ENCODE measurements around the gene HPGDS.

Gene HPGDS

GRCh38 chr4:94285666-94286065 lies 57.0 kb downstream of the HPGDS start:
- Histone ChIP-seq H3K9ac (ENCODE audit: low read depth, low read length) (no peak overlapping the region), H3K36me3 (ENCODE audit: insufficient read depth, low read length) (peaks cover 96% of the 10 kb centered on the region), H3K4me1 (ENCODE audit: insufficient read depth, low read length) (no peaks in the 10 kb centered on the region), H3K9me3 (ENCODE audit: insufficient read depth, low read depth, low read length) (0 out of 2 replicates have a peak, but pooled peaks cover 2% of the 10 kb centered on the region), H3K27ac (ENCODE audit: low read depth, low read length) (no peak overlapping the region), H3K4me3 (ENCODE audit: low read length) (no peak overlapping the region), H3K27me3 (ENCODE audit: insufficient read depth, low read length) (no peaks in the 10 kb centered on the region)
- WGBS, result 96% methylated on average over 4 of the region's 4 CpGs

- no CpG with 5 or more reads among the region's 1 CpG for WGBS
- H3K9me3 ChIP-seq (ENCODE audit: insufficient read depth, low read depth, low read length), result 0 out of 2 replicates have a peak, but pooled peaks cover 2% of the 10 kb centered on the region
- peaks cover 96% of the 10 kb centered on the region for H3K36me3 ChIP-seq (ENCODE audit: insufficient read depth, low read length)
- H3K4me3 ChIP-seq (ENCODE audit: low read length), result no peak overlapping the region
- no peaks in the 10 kb centered on the region for H3K4me1 ChIP-seq (ENCODE audit: insufficient read depth, low read length)
- no peak overlapping the region for H3K9ac ChIP-seq (ENCODE audit: low read depth, low read length)
- no peak overlapping the region for H3K27ac ChIP-seq (ENCODE audit: low read depth, low read length)
- H3K27me3 ChIP-seq (ENCODE audit: insufficient read depth, low read length), result no peaks in the 10 kb centered on the region
These were observed 57.7 kb downstream of the HPGDS start for GRCh38 chr4:94284889-94285288.

GRCh38 chr4:94278781-94279180 lies 63.9 kb downstream of the HPGDS start:
- no peak overlapping the region for H3K4me3 ChIP-seq (ENCODE audit: low read length)

GRCh38 chr4:94277534-94277933 lies 65.1 kb downstream of the HPGDS start:
- Histone ChIP-seq H3K4me1 (ENCODE audit: insufficient read depth, low read length) (no peaks in the 10 kb centered on the region), H3K36me3 (ENCODE audit: insufficient read depth, low read length) (peaks cover 97% of the 10 kb centered on the region), H3K4me3 (ENCODE audit: low read length) (no peak overlapping the region), H3K9me3 (ENCODE audit: insufficient read depth, low read depth, low read length) (no peaks in the 10 kb centered on the region), H3K27me3 (ENCODE audit: insufficient read depth, low read length) (no peaks in the 10 kb centered on the region), H3K27ac (ENCODE audit: low read depth, low read length) (no peak overlapping the region), H3K9ac (ENCODE audit: low read depth, low read length) (no peak overlapping the region)
- 93% methylated on average over 3 of the region's 3 CpGs for WGBS

More at GRCh38 chr4:94278781-94279180, 63.9 kb downstream of the HPGDS start:
- no peaks in the 10 kb centered on the region for H3K27me3 ChIP-seq (ENCODE audit: insufficient read depth, low read length)
- WGBS, result 78% methylated on average over 1 of the region's 2 CpGs
- peaks cover 96% of the 10 kb centered on the region for H3K36me3 ChIP-seq (ENCODE audit: insufficient read depth, low read length)
- 0 out of 2 replicates have a peak, but pooled peaks cover 2% of the 10 kb centered on the region for H3K9me3 ChIP-seq (ENCODE audit: insufficient read depth, low read depth, low read length)
- no peak overlapping the region; the same call in 1 of the 2 replicates for H3K27ac ChIP-seq (ENCODE audit: low read depth, low read length)
- H3K9ac ChIP-seq (ENCODE audit: low read depth, low read length), result no peak overlapping the region
- H3K4me1 ChIP-seq (ENCODE audit: insufficient read depth, low read length), result no peaks in the 10 kb centered on the region

- H3K27me3 ChIP-seq (ENCODE audit: insufficient read depth, low read length), result no peaks in the 10 kb centered on the region
- H3K9me3 ChIP-seq (ENCODE audit: insufficient read depth, low read depth, low read length), result no peaks in the 10 kb centered on the region
- H3K36me3 ChIP-seq (ENCODE audit: insufficient read depth, low read length), result peaks cover 99% of the 10 kb centered on the region
- H3K4me3 ChIP-seq (ENCODE audit: low read length), result no peak overlapping the region
- 95% methylated on average over 6 of the region's 7 CpGs for WGBS
- H3K4me1 ChIP-seq (ENCODE audit: insufficient read depth, low read length), result no peaks in the 10 kb centered on the region
- no peak overlapping the region for H3K27ac ChIP-seq (ENCODE audit: low read depth, low read length)
- no peak overlapping the region for H3K9ac ChIP-seq (ENCODE audit: low read depth, low read length)
These were observed 66.4 kb downstream of the HPGDS start for GRCh38 chr4:94276204-94276603.

- no peak overlapping the region for H3K27ac ChIP-seq (ENCODE audit: low read depth, low read length)
- no peak overlapping the region for H3K9ac ChIP-seq (ENCODE audit: low read depth, low read length)
- H3K36me3 ChIP-seq (ENCODE audit: insufficient read depth, low read length), result peaks cover 99% of the 10 kb centered on the region
- WGBS, result 96% methylated on average over 2 of the region's 3 CpGs
- H3K9me3 ChIP-seq (ENCODE audit: insufficient read depth, low read depth, low read length), result no peaks in the 10 kb centered on the region
- H3K4me3 ChIP-seq (ENCODE audit: low read length), result no peak overlapping the region
- H3K4me1 ChIP-seq (ENCODE audit: insufficient read depth, low read length), result no peaks in the 10 kb centered on the region
- H3K27me3 ChIP-seq (ENCODE audit: insufficient read depth, low read length), result no peaks in the 10 kb centered on the region
These were observed 67.7 kb downstream of the HPGDS start for GRCh38 chr4:94274912-94275311.

GRCh38 chr4:94271248-94271647 lies 71.4 kb downstream of the HPGDS start:
- Histone ChIP-seq H3K9me3 (ENCODE audit: insufficient read depth, low read depth, low read length) (no peaks in the 10 kb centered on the region), H3K4me3 (ENCODE audit: low read length) (no peak overlapping the region), H3K27ac (ENCODE audit: low read depth, low read length) (no peak overlapping the region), H3K27me3 (ENCODE audit: insufficient read depth, low read length) (no peaks in the 10 kb centered on the region), H3K9ac (ENCODE audit: low read depth, low read length) (no peak overlapping the region), H3K4me1 (ENCODE audit: insufficient read depth, low read length) (no peaks in the 10 kb centered on the region), H3K36me3 (ENCODE audit: insufficient read depth, low read length) (peaks cover 98% of the 10 kb centered on the region)
- WGBS, result 84% methylated on average over 2 of the region's 2 CpGs

GRCh38 chr4:94267037-94267436 lies 75.6 kb downstream of the HPGDS start:
- H3K27ac ChIP-seq (ENCODE audit: low read depth, low read length), result no peak overlapping the region
- 96% methylated on average over 4 of the region's 4 CpGs for WGBS
- H3K4me3 ChIP-seq (ENCODE audit: low read length), result no peak overlapping the region
- no peaks in the 10 kb centered on the region for H3K27me3 ChIP-seq (ENCODE audit: insufficient read depth, low read length)
- no peaks in the 10 kb centered on the region for H3K4me1 ChIP-seq (ENCODE audit: insufficient read depth, low read length)
- peaks cover 99% of the 10 kb centered on the region for H3K36me3 ChIP-seq (ENCODE audit: insufficient read depth, low read length)
- no peak overlapping the region for H3K9ac ChIP-seq (ENCODE audit: low read depth, low read length)
- no peaks in the 10 kb centered on the region for H3K9me3 ChIP-seq (ENCODE audit: insufficient read depth, low read depth, low read length)

GRCh38 chr4:94262163-94263016 lies 80.2 kb downstream of the HPGDS start:
- 94% methylated on average over 5 of the region's 5 CpGs for WGBS
- peaks cover 94% of the 10 kb centered on the region for H3K36me3 ChIP-seq (ENCODE audit: insufficient read depth, low read length)
- no peak overlapping the region for H3K27ac ChIP-seq (ENCODE audit: low read depth, low read length)

GRCh38 chr4:94256828-94257227 lies 85.8 kb downstream of the HPGDS start:
- no peaks in the 10 kb centered on the region for H3K4me1 ChIP-seq (ENCODE audit: insufficient read depth, low read length)
- no peaks in the 10 kb centered on the region for H3K27me3 ChIP-seq (ENCODE audit: insufficient read depth, low read length)
- no peak overlapping the region for H3K27ac ChIP-seq (ENCODE audit: low read depth, low read length)
- peaks cover 92% of the 10 kb centered on the region for H3K36me3 ChIP-seq (ENCODE audit: insufficient read depth, low read length)
- no peak overlapping the region for H3K4me3 ChIP-seq (ENCODE audit: low read length)
- H3K9me3 ChIP-seq (ENCODE audit: insufficient read depth, low read depth, low read length), result no peaks in the 10 kb centered on the region
- no peak overlapping the region for H3K9ac ChIP-seq (ENCODE audit: low read depth, low read length)

More at GRCh38 chr4:94262163-94263016, 80.2 kb downstream of the HPGDS start:
- H3K4me1 ChIP-seq (ENCODE audit: insufficient read depth, low read length), result no peaks in the 10 kb centered on the region
- H3K9ac ChIP-seq (ENCODE audit: low read depth, low read length), result no peak overlapping the region
- H3K9me3 ChIP-seq (ENCODE audit: insufficient read depth, low read depth, low read length), result no peaks in the 10 kb centered on the region
- H3K27me3 ChIP-seq (ENCODE audit: insufficient read depth, low read length), result no peaks in the 10 kb centered on the region
- H3K4me3 ChIP-seq (ENCODE audit: low read length), result no peak overlapping the region

- H3K4me1 ChIP-seq (ENCODE audit: insufficient read depth, low read length), result no peaks in the 10 kb centered on the region
- WGBS, result 98% methylated on average over 8 of the region's 8 CpGs
- no peaks in the 10 kb centered on the region for H3K9me3 ChIP-seq (ENCODE audit: insufficient read depth, low read depth, low read length)
- no peak overlapping the region for H3K4me3 ChIP-seq (ENCODE audit: low read length)
- no peak overlapping the region for H3K27ac ChIP-seq (ENCODE audit: low read depth, low read length)
- H3K36me3 ChIP-seq (ENCODE audit: insufficient read depth, low read length), result peaks cover 90% of the 10 kb centered on the region
- H3K9ac ChIP-seq (ENCODE audit: low read depth, low read length), result no peak overlapping the region
- H3K27me3 ChIP-seq (ENCODE audit: insufficient read depth, low read length), result no peaks in the 10 kb centered on the region
These were observed 86.4 kb downstream of the HPGDS start for GRCh38 chr4:94256144-94256783.

Data from HUES64 (cell line).